Measurements from ENCODE around the gene SCOC.
A peak's percentile ranks its signal among the peaks of the same experiment; 100 is the strongest.

- TF ChIP-seq CTCF (conservative IDR thresholded peaks at IDR 0.05; ENCODE audit: low read depth, low read length) = peak; percentile 65
- no peak for TF ChIP-seq EZH2 (IDR thresholded peaks at IDR 0.05; ENCODE audit: borderline replicate concordance, low read depth, low read length, poor library complexity, severe bottlenecking)
Observed at GRCh38 chr4:140330311-140330900, 43.0 kb upstream of the SCOC start.
